ENCODE data around the gene TECPR1.

DNA sequence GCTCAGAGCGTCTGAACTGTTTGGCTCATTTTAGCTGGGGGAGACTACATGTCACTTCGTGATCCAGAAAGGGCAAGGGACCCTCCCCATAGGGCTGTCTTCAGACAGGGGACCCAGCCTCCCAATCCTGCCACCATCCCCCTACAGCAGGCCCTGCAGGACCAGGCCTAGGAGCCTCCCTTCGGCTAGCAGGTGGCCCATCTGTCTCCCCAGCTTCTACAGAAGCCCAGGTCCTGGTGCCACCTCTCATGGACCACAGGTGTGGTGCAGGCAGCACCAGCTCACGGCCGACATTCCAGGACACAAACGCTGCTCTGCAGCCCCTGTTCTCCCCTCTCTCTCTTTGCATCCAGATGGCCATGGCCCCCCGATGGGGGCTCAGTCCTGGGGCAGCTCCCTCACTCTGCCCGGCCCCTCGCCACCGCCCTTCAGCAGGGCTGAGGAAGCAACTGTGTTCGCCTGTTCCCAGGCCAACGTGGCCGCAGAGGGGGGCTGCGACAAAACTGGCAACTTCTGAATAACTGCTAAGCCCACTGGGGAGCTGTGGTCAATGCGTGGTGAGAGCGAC lies 10.3 kb downstream of the TECPR1 start:
- no peak for TF ChIP-seq EP300 (IDR thresholded peaks at IDR 0.05)
- TF ChIP-seq, protein P1, sequence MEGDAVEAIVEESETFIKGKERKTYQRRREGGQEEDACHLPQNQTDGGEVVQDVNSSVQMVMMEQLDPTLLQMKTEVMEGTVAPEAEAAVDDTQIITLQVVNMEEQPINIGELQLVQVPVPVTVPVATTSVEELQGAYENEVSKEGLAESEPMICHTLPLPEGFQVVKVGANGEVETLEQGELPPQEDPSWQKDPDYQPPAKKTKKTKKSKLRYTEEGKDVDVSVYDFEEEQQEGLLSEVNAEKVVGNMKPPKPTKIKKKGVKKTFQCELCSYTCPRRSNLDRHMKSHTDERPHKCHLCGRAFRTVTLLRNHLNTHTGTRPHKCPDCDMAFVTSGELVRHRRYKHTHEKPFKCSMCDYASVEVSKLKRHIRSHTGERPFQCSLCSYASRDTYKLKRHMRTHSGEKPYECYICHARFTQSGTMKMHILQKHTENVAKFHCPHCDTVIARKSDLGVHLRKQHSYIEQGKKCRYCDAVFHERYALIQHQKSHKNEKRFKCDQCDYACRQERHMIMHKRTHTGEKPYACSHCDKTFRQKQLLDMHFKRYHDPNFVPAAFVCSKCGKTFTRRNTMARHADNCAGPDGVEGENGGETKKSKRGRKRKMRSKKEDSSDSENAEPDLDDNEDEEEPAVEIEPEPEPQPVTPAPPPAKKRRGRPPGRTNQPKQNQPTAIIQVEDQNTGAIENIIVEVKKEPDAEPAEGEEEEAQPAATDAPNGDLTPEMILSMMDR (IDR thresholded peaks at IDR 0.05) = no peak
